HepG2 (cell line): Measurements from ENCODE around the gene HCFC1R1.

ENCODE experiments used
- BCL6 ChIP-seq: IDR thresholded peaks from 2 replicates; pipeline ENCODE4 v1.6.1; 2016; ENCODE audit warnings: missing genetic modification reagents, missing compliant biosample characterization
- BRCA1 ChIP-seq: sonication (generic); formaldehyde crosslinking; IDR thresholded peaks from 2 replicates; pipeline ENCODE4 v1.4.0; 2020; ENCODE audit warnings: missing genetic modification reagents
- E2F1 ChIP-seq: sonication (generic); formaldehyde crosslinking; IDR thresholded peaks from 2 replicates; pipeline ENCODE4 v1.5.0; 2020; ENCODE audit warnings: missing genetic modification reagents
- EHMT2 ChIP-seq: fragments of 200-600 bp; sonication (generic); IDR thresholded peaks from 2 replicates; pipeline ENCODE4 v1.7.0; 2017; ENCODE audit warnings: antibody characterized with exemption, low read depth, low read length, borderline replicate concordance
- ERF ChIP-seq: IDR thresholded peaks from 2 replicates; pipeline ENCODE4 v1.6.1; 2018; ENCODE audit warnings: missing biosample characterization, missing genetic modification reagents
- ESRRA ChIP-seq: sonication (generic); formaldehyde crosslinking; IDR thresholded peaks from 2 replicates; pipeline ENCODE4 v1.5.1; 2020; ENCODE audit warnings: mild to moderate bottlenecking, low read depth, missing genetic modification reagents
- KLF13 ChIP-seq: sonication (generic); formaldehyde crosslinking; IDR thresholded peaks from 2 replicates; pipeline ENCODE4 v1.4.0; 2020; ENCODE audit warnings: mild to moderate bottlenecking, missing genetic modification reagents
- KLF15 ChIP-seq: sonication (generic); formaldehyde crosslinking; IDR thresholded peaks from 2 replicates; pipeline ENCODE4 v1.8.1; 2023; ENCODE audit warnings: borderline replicate concordance, mild to moderate bottlenecking, inconsistent platforms, missing genetic modification reagents, mixed read lengths
- MLX ChIP-seq: IDR thresholded peaks from 2 replicates; pipeline ENCODE4 v1.6.1; 2016
- MTA3 ChIP-seq: sonication (generic); formaldehyde crosslinking; IDR thresholded peaks from 2 replicates; pipeline ENCODE4 v1.4.0; 2020; ENCODE audit warnings: missing genetic modification reagents
- NR1H2 ChIP-seq: sonication (generic); formaldehyde crosslinking; IDR thresholded peaks from 2 replicates; pipeline ENCODE4 v1.8.1; 2022; ENCODE audit warnings: low read depth, missing genetic modification reagents, borderline replicate concordance
- TAF1 ChIP-seq: sonication (generic); formaldehyde crosslinking; IDR thresholded peaks from 2 replicates; pipeline ENCODE4 v1.4.0; 2020; ENCODE audit warnings: missing genetic modification reagents
- TAF15 ChIP-seq: fragments of 200-400 bp; formaldehyde crosslinking; IDR thresholded peaks from one replicate; pipeline ENCODE4 v1.6.1; 2018; ENCODE audit warnings: mild to moderate bottlenecking, low read depth, low read length; ENCODE audit not compliant: poor library complexity, severe bottlenecking

GRCh38 chr16:3022208-3022683 is 1.5 kb downstream of the HCFC1R1 start:
- TF ChIP-seq ESRRA (CRISPR knock-in tag), result no peak
- TF ChIP-seq KLF13, result no peak
- no peak for TF ChIP-seq KLF15 (CRISPR knock-in tag)
- no peak for TF ChIP-seq TAF15
- TF ChIP-seq MTA3 (CRISPR knock-in tag), result no peak
- TF ChIP-seq BRCA1 (CRISPR knock-in tag), result no peak
- TF ChIP-seq E2F1, result no peak
- no peak for TF ChIP-seq ERF
- TF ChIP-seq MLX (CRISPR knock-in tag), result no peak
- no peak for TF ChIP-seq NR1H2
- TF ChIP-seq BCL6, result no peak
- no peak for TF ChIP-seq EHMT2
- no peak for TF ChIP-seq TAF1
